ENCODE results near the gene MRPS5.

- TF ChIP-seq CTCF (IDR thresholded peaks at IDR 0.05) (no peak), POLR2A (IDR thresholded peaks at IDR 0.05) (no peak)
Observed at GRCh38 chr2:95068256-95068655, 53.4 kb downstream of the MRPS5 start.

All from vagina (tissue), 2 donors.